PC-3 (cell line): ENCODE measurements around the gene KIF5C.

Source experiments
- CTCF ChIP-seq: fragments of 300-600 bp; sonication (generic); conservative IDR thresholded peaks from 2 replicates; pipeline ENCODE4 v1.5.1; 2017; ENCODE audit warnings: antibody characterized with exemption, low read depth, mild to moderate bottlenecking, low read length
- EZH2 ChIP-seq: fragments of 300-600 bp; sonication (generic); IDR thresholded peaks from one replicate; pipeline ENCODE4 v1.6.1; 2017; ENCODE audit warnings: antibody characterized with exemption, mild to moderate bottlenecking, low read length; ENCODE audit not compliant: unreplicated experiment
- EZH2phosphoT487 ChIP-seq: fragments of 300-600 bp; sonication (generic); IDR thresholded peaks from 2 replicates; pipeline ENCODE4 v1.6.1; 2018; ENCODE audit warnings: mild to moderate bottlenecking, antibody characterized with exemption, low read length, borderline replicate concordance

DNA sequence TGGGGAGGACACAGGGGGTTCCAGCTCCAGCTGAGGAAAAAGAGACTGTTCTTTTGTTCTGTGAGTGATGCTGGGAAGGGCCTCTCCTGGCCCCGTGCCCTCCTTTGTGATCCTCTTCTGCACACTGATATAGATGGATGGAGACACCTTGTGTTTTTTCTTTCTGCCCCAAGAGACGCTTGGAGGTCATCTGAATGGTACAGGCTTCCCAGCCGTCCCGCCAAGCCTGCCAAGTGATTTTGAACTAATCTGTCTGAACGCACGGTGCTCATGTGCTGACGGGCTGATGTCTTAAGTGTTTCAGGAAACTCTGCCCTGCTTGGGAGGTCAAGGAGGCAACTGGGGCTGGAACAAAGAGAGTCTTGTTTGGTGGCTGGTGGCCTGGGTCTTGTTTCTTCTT, 57.5 kb downstream of the KIF5C start:
- TF ChIP-seq CTCF = no peak
- no peak for TF ChIP-seq EZH2
- TF ChIP-seq EZH2phosphoT487 = no peak
